ENCODE measurements around the gene INPP5J.
A peak's percentile ranks its signal among the peaks of the same experiment; 100 is the strongest.
"Not testable (repeated sequence)": the region's sequence is repeated elsewhere in the genome, so short reads cannot be mapped to it uniquely, and the experiment has no call there.

The INPP5J gene

GRCh38 chr22:31105282-31105929 lies 17.4 kb upstream of the INPP5J start:
- FAIRE-seq: no peak
- no peak for TF ChIP-seq CTCF (IDR thresholded peaks at IDR 0.05; ENCODE audit: insufficient read depth, missing control alignments)
- DNase-seq (ENCODE audit: insufficient read length, low spot score): no peak

GRCh38 chr22:31106001-31106571 lies 16.7 kb upstream of the INPP5J start:
- DNase-seq (ENCODE audit: insufficient read length, low spot score) (no peak), FAIRE-seq (no peak)
- no peak for TF ChIP-seq CTCF (IDR thresholded peaks at IDR 0.05; ENCODE audit: insufficient read depth, missing control alignments)

GRCh38 chr22:31106731-31107177 lies 16.0 kb upstream of the INPP5J start:
- FAIRE-seq (no peak), DNase-seq (ENCODE audit: insufficient read length, low spot score) (no peak)
- TF ChIP-seq CTCF (IDR thresholded peaks at IDR 0.05; ENCODE audit: insufficient read depth, missing control alignments): no peak

GRCh38 chr22:31107178-31107893 lies 15.4 kb upstream of the INPP5J start, which contains the start of gene SELENOM:
Gene SELENOM, minus strand, starts transcription at chr22:31107568. Its CDS starts 63 bp downstream, at chr22:31107505.
- peak; percentile 78 for TF ChIP-seq CTCF (IDR thresholded peaks at IDR 0.05; ENCODE audit: insufficient read depth, missing control alignments)
- FAIRE-seq: no peak
- DNase-seq (ENCODE audit: insufficient read length, low spot score): peak; percentile 68

- DNase-seq (ENCODE audit: insufficient read length, low spot score) (no peak), FAIRE-seq (no peak)
- no peak for TF ChIP-seq CTCF (IDR thresholded peaks at IDR 0.05; ENCODE audit: insufficient read depth, missing control alignments)
These were observed 14.9 kb upstream of the INPP5J start for GRCh38 chr22:31107894-31108218.

- not testable (repeated sequence) for FAIRE-seq
These were observed 10.1 kb upstream of the INPP5J start for GRCh38 chr22:31112547-31113091.

GRCh38 chr22:31118046-31118820 lies 4.5 kb upstream of the INPP5J start:
- DNase-seq (ENCODE audit: insufficient read length, low spot score) (no peak), FAIRE-seq (no peak)
- TF ChIP-seq CTCF (IDR thresholded peaks at IDR 0.05; ENCODE audit: insufficient read depth, missing control alignments): no peak

More at GRCh38 chr22:31112547-31113091, 10.1 kb upstream of the INPP5J start:
- DNase-seq (ENCODE audit: insufficient read length, low spot score): not testable (repeated sequence)
